Measurements from ENCODE around the gene TMEM91. TPM values are rescaled to one million over a fixed set of nuclear protein-coding genes. Genes with fewer than 3 reads are reported as not detected.

Gene TMEM91
- total and polyA plus RNA-seq, 2 of the 13 experiments (the other 11 are each of a cell fraction or from before 2014, with no cell fraction given) = 6.3 to 10.3 TPM

DNA sequence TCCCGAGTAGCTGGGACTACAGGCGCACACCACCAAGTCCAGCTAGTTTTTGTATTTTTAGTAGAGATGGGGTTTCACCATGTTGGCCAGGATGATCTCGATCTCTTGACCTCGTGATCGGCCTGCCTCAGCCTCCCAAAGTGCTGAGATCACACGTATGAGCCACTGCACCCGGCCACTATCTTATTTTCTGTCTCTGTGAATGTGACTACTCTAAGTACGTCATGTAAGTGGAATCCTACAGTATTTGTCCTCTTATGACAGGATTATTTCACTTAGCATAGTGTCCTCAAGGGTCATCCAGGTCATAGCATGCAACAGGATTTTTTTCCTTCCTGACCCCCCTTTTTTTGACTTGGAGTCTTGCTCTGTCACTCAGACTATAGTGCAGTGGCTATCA is 4.8 kb upstream of the TMEM91 start (continued):
- TF ChIP-seq, protein P1, sequence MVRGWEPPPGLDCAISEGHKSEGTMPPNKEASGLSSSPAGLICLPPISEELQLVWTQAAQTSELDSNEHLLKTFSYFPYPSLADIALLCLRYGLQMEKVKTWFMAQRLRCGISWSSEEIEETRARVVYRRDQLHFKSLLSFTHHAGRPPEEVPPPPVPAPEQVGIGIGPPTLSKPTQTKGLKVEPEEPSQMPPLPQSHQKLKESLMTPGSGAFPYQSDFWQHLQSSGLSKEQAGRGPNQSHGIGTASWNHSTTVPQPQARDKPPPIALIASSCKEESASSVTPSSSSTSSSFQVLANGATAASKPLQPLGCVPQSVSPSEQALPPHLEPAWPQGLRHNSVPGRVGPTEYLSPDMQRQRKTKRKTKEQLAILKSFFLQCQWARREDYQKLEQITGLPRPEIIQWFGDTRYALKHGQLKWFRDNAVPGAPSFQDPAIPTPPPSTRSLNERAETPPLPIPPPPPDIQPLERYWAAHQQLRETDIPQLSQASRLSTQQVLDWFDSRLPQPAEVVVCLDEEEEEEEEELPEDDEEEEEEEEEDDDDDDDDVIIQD (CRISPR knock-in tag; IDR thresholded peaks at IDR 0.05; ENCODE audit: low read depth) = no peak

DNA sequence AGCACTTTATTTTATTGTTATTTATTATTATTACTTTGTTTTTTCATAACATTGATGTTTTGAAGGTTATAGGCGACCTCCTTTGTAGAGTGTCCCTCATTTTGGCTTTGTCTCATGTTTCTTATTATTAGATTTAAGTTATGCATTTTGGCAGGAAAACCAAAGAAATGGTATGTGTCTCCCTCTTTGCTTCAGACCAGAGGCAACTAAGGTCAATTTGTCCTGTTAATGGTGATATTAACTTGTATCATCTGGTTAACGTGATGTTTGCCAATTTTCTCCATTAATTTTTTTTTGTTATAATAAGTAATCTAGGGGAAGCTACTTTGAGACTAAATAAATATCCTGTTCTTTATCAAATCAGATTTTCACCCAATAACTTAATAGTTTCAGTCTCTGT is 3.8 kb upstream of the TMEM91 start:
- peaks cover 20% of the 10 kb centered on the region for H3K4me1 ChIP-seq (ENCODE audit: insufficient read depth, low read length)
- no peaks in the 10 kb centered on the region for H3K27me3 ChIP-seq (ENCODE audit: control insufficient read depth in 1 of 2, insufficient read depth in 2 of 2, low read length in 2 of 2)
- BruUV-seq (replicated peaks) = no TSS peak
- ATAC-seq (no peak), FAIRE-seq (no peak), DNase-seq (ENCODE audit: low spot score) (no peak)
- H3K4me2 ChIP-seq (ENCODE audit: low read depth, low read length) = no peak overlapping the region
- no peaks in the 10 kb centered on the region for H3K9me3 ChIP-seq (ENCODE audit: low read length)
- TF ChIP-seq RARA (CRISPR knock-in tag; IDR thresholded peaks at IDR 0.05) = no peak
- TF ChIP-seq, protein P2, sequence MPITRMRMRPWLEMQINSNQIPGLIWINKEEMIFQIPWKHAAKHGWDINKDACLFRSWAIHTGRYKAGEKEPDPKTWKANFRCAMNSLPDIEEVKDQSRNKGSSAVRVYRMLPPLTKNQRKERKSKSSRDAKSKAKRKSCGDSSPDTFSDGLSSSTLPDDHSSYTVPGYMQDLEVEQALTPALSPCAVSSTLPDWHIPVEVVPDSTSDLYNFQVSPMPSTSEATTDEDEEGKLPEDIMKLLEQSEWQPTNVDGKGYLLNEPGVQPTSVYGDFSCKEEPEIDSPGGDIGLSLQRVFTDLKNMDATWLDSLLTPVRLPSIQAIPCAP (CRISPR knock-in tag; IDR thresholded peaks at IDR 0.05; ENCODE audit: low read depth) = no peak
- no peak overlapping the region for H3K4me3 ChIP-seq (replicated peaks in 1 of 3; ENCODE audit: insufficient read depth in 1 of 3, low read depth in 2 of 3, low read length in 3 of 3)
- intact Hi-C loops (cut with micrococcal nuclease; ENCODE audit: unreplicated experiment) (no loop called here), in situ Hi-C loops (cut with HindIII; ENCODE audit: extremely low pct_ligation_motif_present, low pct_unique_long_range_greater_than_20kb) (no loop called here)
- ChIA-PET POLR2A (interaction anchor here (1.2 to 2.2 kb wide), 2 partner anchors 9 to 67 kb away, joined by 3 to 7 read pairs; partner anchors contain the start of genes B9D2 and DMAC2), CTCF (ENCODE audit: low intra/inter-chr PET ratio, low total read pairs) (no interaction called here)
- H4K20me1 ChIP-seq (ENCODE audit: insufficient read depth, low read length) = no peaks in the 10 kb centered on the region
- H2AFZ ChIP-seq (ENCODE audit: low read length) = no peak overlapping the region
- no peak overlapping the region for H3K9ac ChIP-seq (ENCODE audit: insufficient read depth, low read depth, low read length)
- H3K27ac ChIP-seq (ENCODE audit: extremely low read length, insufficient read depth, low read length) = no peak overlapping the region
- WGBS (ENCODE audit: low lambda C conversion rate) = 94% methylated on average over 2 of the region's 2 CpGs
- H3K36me3 ChIP-seq (replicated peaks in 1 of 2; ENCODE audit: control insufficient read depth in 1 of 2, insufficient read depth in 2 of 2, low read length in 2 of 2) = no peaks in the 10 kb centered on the region; a peak in 2 of 5 replicates
- peaks cover 1% of the 10 kb centered on the region for H3K79me2 ChIP-seq (ENCODE audit: insufficient read depth, low read length)

DNA sequence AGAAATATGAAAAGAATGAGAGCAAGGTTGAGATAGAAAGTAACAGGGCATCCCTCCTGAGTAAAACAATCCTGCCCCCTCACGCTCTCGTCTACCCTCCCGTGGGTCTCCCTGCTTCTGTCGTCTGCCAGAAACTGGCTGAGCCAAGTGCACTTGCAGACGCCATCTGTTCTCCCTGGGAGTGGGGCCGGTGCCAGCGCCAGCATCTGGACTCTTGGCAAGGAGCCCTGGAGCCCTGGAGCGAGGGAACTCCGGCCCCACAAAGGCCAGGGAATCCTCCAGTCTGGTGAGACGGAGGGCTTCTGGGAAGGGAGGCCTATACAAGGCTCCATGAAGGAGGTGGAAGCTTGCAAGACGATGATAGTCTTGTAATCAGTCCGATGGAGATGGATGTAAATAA is 2.3 kb upstream of the TMEM91 start:
- ChIA-PET POLR2A (interaction anchor here (2.2 kb wide), 1 partner anchor 10 kb away, joined by 7 read pairs; the partner anchor contains the start of gene B9D2), CTCF (ENCODE audit: low intra/inter-chr PET ratio, low total read pairs) (no interaction called here)
- Histone ChIP-seq H2AFZ (ENCODE audit: low read length) (no peak overlapping the region), H3K4me1 (ENCODE audit: insufficient read depth, low read length) (peaks cover 26% of the 10 kb centered on the region), H3K27ac (ENCODE audit: extremely low read length, insufficient read depth, low read length) (no peak overlapping the region), H3K27me3 (ENCODE audit: control insufficient read depth in 1 of 2, insufficient read depth in 2 of 2, low read length in 2 of 2) (no peaks in the 10 kb centered on the region), H3K9ac (ENCODE audit: insufficient read depth, low read depth, low read length) (no peak overlapping the region), H3K4me3 (replicated peaks in 1 of 3; ENCODE audit: insufficient read depth in 1 of 3, low read depth in 2 of 3, low read length in 3 of 3) (no peak overlapping the region), H3K79me2 (ENCODE audit: insufficient read depth, low read length) (no peaks in the 10 kb centered on the region), H3K4me2 (ENCODE audit: low read depth, low read length) (no peak overlapping the region), H3K9me3 (ENCODE audit: low read length) (no peaks in the 10 kb centered on the region), H3K36me3 (replicated peaks in 1 of 2; ENCODE audit: control insufficient read depth in 1 of 2, insufficient read depth in 2 of 2, low read length in 2 of 2) (no peaks in the 10 kb centered on the region; a peak in 2 of 5 replicates), H4K20me1 (ENCODE audit: insufficient read depth, low read length) (no peaks in the 10 kb centered on the region)
- DNase-seq (ENCODE audit: low spot score) = no peak
- intact Hi-C loops (cut with micrococcal nuclease; ENCODE audit: unreplicated experiment) = no loop called here
- BruUV-seq (replicated peaks) = no TSS peak
- FAIRE-seq = no peak
- ATAC-seq = no peak
- WGBS (ENCODE audit: low lambda C conversion rate) = 87% methylated on average over 12 of the region's 12 CpGs
- in situ Hi-C loops (cut with HindIII; ENCODE audit: extremely low pct_ligation_motif_present, low pct_unique_long_range_greater_than_20kb) = no loop called here
- TF ChIP-seq EZH2 (conservative IDR thresholded peaks at IDR 0.05; ENCODE audit: low read depth, low read length) (no peak), FOSL1 (CRISPR knock-in tag; IDR thresholded peaks at IDR 0.05; ENCODE audit: borderline replicate concordance) (no peak), ZNF441 (CRISPR knock-in tag; IDR thresholded peaks at IDR 0.05; ENCODE audit: borderline replicate concordance) (no peak), HNRNPH1 (optimal IDR thresholded peaks at IDR 0.05; ENCODE audit: low read depth, low read length) (no peak), CREB1 (IDR thresholded peaks at IDR 0.05) (no peak), CREB1 (CRISPR knock-in tag; IDR thresholded peaks at IDR 0.05) (no peak)
- TF ChIP-seq, protein P3, sequence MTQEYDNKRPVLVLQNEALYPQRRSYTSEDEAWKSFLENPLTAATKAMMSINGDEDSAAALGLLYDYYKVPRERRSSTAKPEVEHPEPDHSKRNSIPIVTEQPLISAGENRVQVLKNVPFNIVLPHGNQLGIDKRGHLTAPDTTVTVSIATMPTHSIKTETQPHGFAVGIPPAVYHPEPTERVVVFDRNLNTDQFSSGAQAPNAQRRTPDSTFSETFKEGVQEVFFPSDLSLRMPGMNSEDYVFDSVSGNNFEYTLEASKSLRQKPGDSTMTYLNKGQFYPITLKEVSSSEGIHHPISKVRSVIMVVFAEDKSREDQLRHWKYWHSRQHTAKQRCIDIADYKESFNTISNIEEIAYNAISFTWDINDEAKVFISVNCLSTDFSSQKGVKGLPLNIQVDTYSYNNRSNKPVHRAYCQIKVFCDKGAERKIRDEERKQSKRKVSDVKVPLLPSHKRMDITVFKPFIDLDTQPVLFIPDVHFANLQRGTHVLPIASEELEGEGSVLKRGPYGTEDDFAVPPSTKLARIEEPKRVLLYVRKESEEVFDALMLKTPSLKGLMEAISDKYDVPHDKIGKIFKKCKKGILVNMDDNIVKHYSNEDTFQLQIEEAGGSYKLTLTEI (CRISPR knock-in tag; conservative IDR thresholded peaks at IDR 0.05) = no peak
- TF ChIP-seq, protein P4, sequence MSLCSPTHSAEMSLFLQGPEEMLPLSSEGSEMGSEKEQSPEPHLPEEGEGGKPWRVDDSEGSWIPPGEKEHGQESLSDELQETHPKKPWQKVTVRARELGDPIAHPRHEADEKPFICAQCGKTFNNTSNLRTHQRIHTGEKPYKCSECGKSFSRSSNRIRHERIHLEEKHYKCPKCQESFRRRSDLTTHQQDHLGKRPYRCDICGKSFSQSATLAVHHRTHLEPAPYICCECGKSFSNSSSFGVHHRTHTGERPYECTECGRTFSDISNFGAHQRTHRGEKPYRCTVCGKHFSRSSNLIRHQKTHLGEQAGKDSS (CRISPR knock-in tag; IDR thresholded peaks at IDR 0.05; ENCODE audit: borderline replicate concordance, low read depth) = no peak

Data from HepG2 (cell line).